Fibroblast of villous mesenchyme (primary cell): Measurements from ENCODE around the gene DPYSL4. TPM values are rescaled to one million over a fixed set of nuclear protein-coding genes. Genes with fewer than 3 reads are reported as not detected.

Experiments
- DNase-seq: peaks from one replicate; pipeline ENCODE4 v3.0.0-alpha.2; 2010; ENCODE audit warnings: low read depth
- H3K4me3 ChIP-seq: 2 replicates; pipeline ENCODE4 v1.5.1; 2011; ENCODE audit warnings: low read depth, mild to moderate bottlenecking, low read length
- total RNA-seq: library from RNA; depleted of rRNA; stranded (reverse); fragments of >200 nt; gene quantifications from 2 replicates; pipeline ENCODE4 v1.2.3, GENCODE V29; 2012
- TF ChIP-seq, protein P1 (sequence below): IDR thresholded peaks from 2 replicates; pipeline ENCODE4 v1.5.1; 2012; ENCODE audit warnings: low read depth, mild to moderate bottlenecking, low read length; ENCODE audit not compliant: insufficient read depth

The DPYSL4 gene
- total RNA-seq, 1 donor = 0.86 TPM

DNA sequence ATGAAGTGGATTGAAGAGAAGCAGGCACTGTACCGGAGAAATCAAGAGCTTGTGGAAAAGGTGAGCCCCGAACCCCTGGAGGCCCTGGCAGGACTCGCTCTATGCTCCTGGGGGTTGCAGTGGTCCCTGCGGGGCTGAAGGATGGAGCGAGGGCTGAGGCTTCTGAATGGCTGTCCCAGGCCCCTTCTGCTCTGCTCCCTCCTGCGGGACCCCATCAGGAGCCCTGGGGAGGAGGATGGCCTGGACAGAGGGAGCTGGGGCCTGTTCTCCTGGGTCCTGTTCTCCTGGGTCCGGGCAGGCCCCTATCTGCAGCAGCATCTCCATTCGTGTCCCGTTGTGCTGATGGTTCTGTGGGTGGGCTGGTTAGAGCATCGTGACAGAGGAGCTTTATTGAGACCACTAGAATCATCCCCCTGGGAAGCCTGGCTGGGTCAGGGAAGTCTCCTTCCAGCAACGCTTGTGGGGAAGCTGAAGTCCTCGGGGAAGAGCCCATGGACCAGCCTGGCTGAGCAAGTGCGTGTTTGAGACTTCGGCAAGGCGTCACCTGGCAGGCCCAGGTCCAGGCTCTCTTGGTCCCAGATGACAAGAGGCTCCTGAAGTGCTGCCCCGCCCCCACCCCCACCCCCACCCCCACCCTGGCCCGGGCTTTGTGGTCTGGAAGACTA, 41.1 kb upstream of the DPYSL4 start:
- TF ChIP-seq, protein P1, sequence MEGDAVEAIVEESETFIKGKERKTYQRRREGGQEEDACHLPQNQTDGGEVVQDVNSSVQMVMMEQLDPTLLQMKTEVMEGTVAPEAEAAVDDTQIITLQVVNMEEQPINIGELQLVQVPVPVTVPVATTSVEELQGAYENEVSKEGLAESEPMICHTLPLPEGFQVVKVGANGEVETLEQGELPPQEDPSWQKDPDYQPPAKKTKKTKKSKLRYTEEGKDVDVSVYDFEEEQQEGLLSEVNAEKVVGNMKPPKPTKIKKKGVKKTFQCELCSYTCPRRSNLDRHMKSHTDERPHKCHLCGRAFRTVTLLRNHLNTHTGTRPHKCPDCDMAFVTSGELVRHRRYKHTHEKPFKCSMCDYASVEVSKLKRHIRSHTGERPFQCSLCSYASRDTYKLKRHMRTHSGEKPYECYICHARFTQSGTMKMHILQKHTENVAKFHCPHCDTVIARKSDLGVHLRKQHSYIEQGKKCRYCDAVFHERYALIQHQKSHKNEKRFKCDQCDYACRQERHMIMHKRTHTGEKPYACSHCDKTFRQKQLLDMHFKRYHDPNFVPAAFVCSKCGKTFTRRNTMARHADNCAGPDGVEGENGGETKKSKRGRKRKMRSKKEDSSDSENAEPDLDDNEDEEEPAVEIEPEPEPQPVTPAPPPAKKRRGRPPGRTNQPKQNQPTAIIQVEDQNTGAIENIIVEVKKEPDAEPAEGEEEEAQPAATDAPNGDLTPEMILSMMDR = no peak
- DNase-seq = no peak
- H3K4me3 ChIP-seq = no peak overlapping the region

GRCh38 chr10:132146271-132146671, 40.5 kb upstream of the DPYSL4 start:
- TF ChIP-seq, protein P1 = no peak
- H3K4me3 ChIP-seq = no peak overlapping the region
- DNase-seq = no peak

DNA sequence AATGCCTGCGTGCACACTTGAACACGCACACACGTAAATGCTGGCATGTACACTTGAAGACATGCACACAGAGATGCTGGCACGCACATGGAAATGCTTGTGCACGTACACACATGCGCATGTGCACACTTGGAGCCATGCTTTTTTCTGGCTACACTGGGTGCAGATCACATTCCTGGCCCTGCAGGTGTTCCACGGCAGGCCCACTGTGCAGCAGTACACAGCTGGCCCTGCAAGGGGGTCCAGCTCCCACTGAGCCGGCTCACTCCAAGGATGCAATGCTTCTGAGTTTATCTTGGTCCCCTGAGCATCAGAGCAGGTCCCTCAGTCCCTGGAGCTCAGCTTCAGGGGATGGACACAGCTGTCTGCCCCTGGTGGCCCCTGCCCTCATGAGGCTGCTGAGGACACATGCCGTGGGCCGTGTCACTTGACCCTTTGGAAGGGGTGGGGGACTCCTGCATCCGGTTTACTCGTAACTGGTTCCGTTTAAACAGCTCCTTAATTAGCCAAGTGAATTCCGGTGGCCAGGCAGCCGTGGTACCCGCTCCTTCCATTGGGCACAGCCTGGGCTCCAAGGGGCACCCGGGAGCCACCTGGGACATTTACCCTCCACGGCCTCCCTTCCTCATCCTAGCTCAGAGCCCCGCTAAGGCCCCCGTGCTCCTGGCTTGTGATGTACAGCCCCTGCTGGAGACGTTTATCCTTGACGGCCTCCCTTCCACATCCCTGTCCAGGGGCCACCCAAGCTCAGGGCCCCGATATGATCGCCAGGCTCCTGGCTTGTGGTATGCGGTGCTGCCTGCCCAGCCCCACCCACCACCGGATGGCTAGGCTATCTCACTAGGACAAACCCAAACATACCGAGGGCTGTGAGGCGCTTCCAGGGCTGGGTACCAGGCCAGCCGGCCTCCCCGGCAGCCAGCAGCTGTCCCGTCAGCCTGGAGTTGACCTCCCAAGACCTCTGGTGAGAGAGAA, 39.5 kb upstream of the DPYSL4 start:
- no peak overlapping the region for H3K4me3 ChIP-seq
- TF ChIP-seq, protein P1 = no peak
- no peak for DNase-seq

DNA sequence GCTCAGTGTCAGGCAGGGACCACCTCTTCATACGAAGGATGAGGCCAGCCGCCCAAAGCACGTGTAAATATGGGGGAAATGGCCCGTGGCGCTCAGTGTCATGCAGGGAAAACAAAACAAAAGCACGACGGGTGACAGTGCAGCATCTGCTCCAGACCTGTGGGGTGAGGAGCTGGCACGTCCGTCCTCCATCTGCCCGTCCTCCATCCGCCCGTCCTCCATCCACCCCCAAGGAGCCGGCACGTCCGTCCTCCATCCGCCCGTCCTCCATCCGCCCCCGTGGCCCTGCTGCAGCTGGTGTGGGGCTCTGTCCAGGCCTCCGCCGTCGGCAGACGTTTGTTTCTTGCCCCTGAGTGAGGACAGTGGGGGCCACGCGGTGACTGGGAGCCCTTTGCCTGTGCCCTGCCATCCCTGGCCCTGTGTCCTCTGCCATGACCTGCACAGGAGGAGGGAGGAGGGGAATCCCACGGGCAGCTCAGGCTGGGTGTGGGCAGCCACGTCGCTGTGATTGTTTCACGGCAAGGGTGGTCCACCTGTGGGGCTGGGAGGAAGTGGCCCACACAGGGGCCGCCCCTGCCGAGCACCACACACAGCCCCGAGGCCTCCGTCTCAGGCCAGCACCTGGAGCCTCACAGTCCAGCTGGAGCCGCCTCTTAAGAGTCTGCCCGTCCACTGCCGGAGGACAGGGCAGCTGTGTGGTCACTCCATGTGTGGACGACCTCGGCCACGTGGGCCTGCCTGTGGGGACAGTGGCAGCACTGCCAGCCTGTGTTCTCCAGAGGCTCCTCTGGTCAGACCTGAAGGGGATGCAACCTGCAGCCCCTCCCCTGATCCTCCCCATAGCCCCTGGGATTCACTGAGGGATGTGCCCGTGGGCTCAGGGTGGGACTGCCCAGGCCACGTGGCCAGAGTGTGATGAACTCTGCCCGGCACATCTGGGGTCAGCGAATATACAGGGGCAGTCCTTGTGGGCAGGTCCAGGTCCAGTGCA, 38.2 kb upstream of the DPYSL4 start:
- TF ChIP-seq, protein P1 = no peak
- no peak overlapping the region for H3K4me3 ChIP-seq
- DNase-seq = no peak

GRCh38 chr10:132149271-132149670, 37.5 kb upstream of the DPYSL4 start:
- DNase-seq = no peak
- TF ChIP-seq, protein P1 = no peak
- no peak overlapping the region for H3K4me3 ChIP-seq

DNA sequence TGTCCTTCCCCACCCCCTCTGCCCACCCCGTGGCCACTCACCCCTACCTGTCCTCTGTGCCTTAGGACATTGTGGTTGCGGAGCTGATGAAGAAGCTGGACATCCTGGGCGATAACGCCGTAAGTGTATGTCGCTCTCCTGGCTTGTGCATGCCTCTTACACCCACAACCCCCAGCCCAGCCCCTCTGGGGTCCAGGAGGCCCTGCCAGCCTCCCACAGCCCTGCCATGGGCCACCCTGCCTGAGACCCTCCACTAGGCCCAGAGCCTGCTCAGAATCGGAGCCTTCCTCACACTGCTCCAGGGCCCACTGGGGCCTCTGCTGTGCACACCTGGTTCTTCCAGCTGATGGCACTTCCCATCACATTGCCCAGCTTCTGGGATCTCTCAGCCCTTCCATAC, 36.8 kb upstream of the DPYSL4 start:
- TF ChIP-seq, protein P1 = no peak
- no peak overlapping the region for H3K4me3 ChIP-seq
- no peak for DNase-seq
